ENCODE results near the gene ZMYND11.

GRCh38 chr10:215444-215843 is 80.2 kb downstream of the ZMYND11 start:
- no peak for TF ChIP-seq POLR2AphosphoS5 (IDR thresholded peaks at IDR 0.05; ENCODE audit: low read depth, low read length)
- no peak for TF ChIP-seq POLR2A (IDR thresholded peaks at IDR 0.05; ENCODE audit: low read depth, low read length)
- no peak for TF ChIP-seq TAF1 (IDR thresholded peaks at IDR 0.05; ENCODE audit: borderline replicate concordance, low read depth, low read length)

Measured in GM12892 (cell line).